HepG2 (cell line): ENCODE measurements around the gene ACADVL. TPM values are rescaled to one million over a fixed set of nuclear protein-coding genes. Genes with fewer than 3 reads are reported as not detected.

ENCODE experiments used
- ADNP ChIP-seq: sonication (generic); formaldehyde crosslinking; IDR thresholded peaks from 2 replicates; pipeline ENCODE4 v1.4.0; 2020; ENCODE audit warnings: missing genetic modification reagents
- ARNT ChIP-seq: fragments of 450-650 bp; IDR thresholded peaks from 2 replicates; pipeline ENCODE4 v1.6.1; 2017
- ASH2L ChIP-seq: fragments of 300-600, 200-600 bp; sonication (generic); IDR thresholded peaks from 2 replicates; pipeline ENCODE4 v1.7.0; 2017; ENCODE audit warnings: low read depth, mild to moderate bottlenecking, moderate library complexity, mixed read lengths, low read length; ENCODE audit not compliant: insufficient read length
- E2F1 ChIP-seq: sonication (generic); formaldehyde crosslinking; IDR thresholded peaks from 2 replicates; pipeline ENCODE4 v1.5.0; 2020; ENCODE audit warnings: missing genetic modification reagents
- FOXA1 ChIP-seq, 2 experiments: fragments of 450-650 bp in 1 of 2; sonication (generic) in 1 of 2; formaldehyde crosslinking in 1 of 2; IDR thresholded peaks; 2 replicates each; pipeline versions ENCODE4 v1.4.0 to v1.6.1; 2016 to 2020; ENCODE audit warnings: missing genetic modification reagents in 1 of 2
- FOXK1 ChIP-seq: sonication (generic); formaldehyde crosslinking; IDR thresholded peaks from 2 replicates; pipeline ENCODE4 v1.4.0; 2020; ENCODE audit warnings: low read depth, missing genetic modification reagents, borderline replicate concordance
- GZF1 ChIP-seq: sonication (generic); formaldehyde crosslinking; IDR thresholded peaks from 2 replicates; pipeline ENCODE4 v1.5.1; 2020; ENCODE audit warnings: mild to moderate bottlenecking, missing genetic modification reagents
- RCOR2 ChIP-seq: IDR thresholded peaks from 2 replicates; pipeline ENCODE4 v1.6.1; 2016; ENCODE audit warnings: missing biosample characterization, missing genetic modification reagents
- SOX5 ChIP-seq: IDR thresholded peaks from 2 replicates; pipeline ENCODE4 v1.6.1; 2016; ENCODE audit warnings: borderline replicate concordance
- ZFY ChIP-seq: sonication (generic); formaldehyde crosslinking; IDR thresholded peaks from 2 replicates; pipeline ENCODE4 v1.4.0; 2020; ENCODE audit warnings: missing genetic modification reagents
- ZNF180 ChIP-seq: sonication (generic); formaldehyde crosslinking; IDR thresholded peaks from 2 replicates; pipeline ENCODE4 v1.4.0; 2020; ENCODE audit warnings: low read depth, missing genetic modification reagents, borderline replicate concordance
- ZNF207 ChIP-seq: fragments of 450-650 bp; IDR thresholded peaks from 2 replicates; pipeline ENCODE4 v1.6.1; 2016; ENCODE audit warnings: antibody characterized with exemption, borderline replicate concordance
- ZNF530 ChIP-seq: sonication (generic); formaldehyde crosslinking; IDR thresholded peaks from 2 replicates; pipeline ENCODE4 v1.5.0; 2020; ENCODE audit warnings: low read depth, mild to moderate bottlenecking, missing genetic modification reagents
- ZNF607 ChIP-seq: sonication (generic); formaldehyde crosslinking; IDR thresholded peaks from 2 replicates; pipeline ENCODE4 v1.5.1; 2020; ENCODE audit warnings: missing genetic modification reagents, mild to moderate bottlenecking, borderline replicate concordance
- ZNF687 ChIP-seq: sonication (generic); formaldehyde crosslinking; IDR thresholded peaks from 2 replicates; pipeline ENCODE4 v1.5.1; 2020; ENCODE audit warnings: mild to moderate bottlenecking, missing genetic modification reagents, moderate library complexity
- polyA plus RNA-seq, 8 experiments: library from polyadenylated mRNA; depleted of rRNA in 3 of 8; stranded (reverse) in 7 of 8; unstranded in 1 of 8; fragments of >200 nt; fragmentation: Illumina TruSeq in 4 of 8; extraction: Trizol in 4 of 8; gene quantifications; 2 replicates each; pipeline versions ENCODE4 v1.2.1 to v1.2.3, GENCODE V29; 2011 to 2016; ENCODE audit warnings: low read depth in 4 of 8, missing spikeins in 1 of 8, mixed read lengths in 1 of 8; ENCODE audit not compliant: insufficient read depth in 1 of 8
- total RNA-seq, 5 experiments: library from RNA; depleted of rRNA; stranded (reverse); fragments of >200 nt; fragmentation: Illumina TruSeq; extraction: Trizol; gene quantifications; 2 replicates each; pipeline ENCODE4 v1.2.3, GENCODE V29; 2016; ENCODE audit warnings: low read depth in 1 of 5
- TF ChIP-seq, protein P1 (sequence below): sonication (generic); formaldehyde crosslinking; IDR thresholded peaks from 2 replicates; pipeline ENCODE4 v1.9.0; 2021; ENCODE audit warnings: mild to moderate bottlenecking, missing genetic modification reagents
- TF ChIP-seq, protein P2 (sequence below): IDR thresholded peaks from 2 replicates; pipeline ENCODE4 v1.6.1; 2016; ENCODE audit warnings: control low read depth

The ACADVL gene
- total and polyA plus RNA-seq, 2 of the 13 experiments (the other 11 are each of a cell fraction or from before 2014, with no cell fraction given): 219 to 412 TPM

- no peak for TF ChIP-seq ZNF687 (CRISPR knock-in tag)
- TF ChIP-seq RCOR2 (CRISPR knock-in tag): no peak
- TF ChIP-seq, protein P1, sequence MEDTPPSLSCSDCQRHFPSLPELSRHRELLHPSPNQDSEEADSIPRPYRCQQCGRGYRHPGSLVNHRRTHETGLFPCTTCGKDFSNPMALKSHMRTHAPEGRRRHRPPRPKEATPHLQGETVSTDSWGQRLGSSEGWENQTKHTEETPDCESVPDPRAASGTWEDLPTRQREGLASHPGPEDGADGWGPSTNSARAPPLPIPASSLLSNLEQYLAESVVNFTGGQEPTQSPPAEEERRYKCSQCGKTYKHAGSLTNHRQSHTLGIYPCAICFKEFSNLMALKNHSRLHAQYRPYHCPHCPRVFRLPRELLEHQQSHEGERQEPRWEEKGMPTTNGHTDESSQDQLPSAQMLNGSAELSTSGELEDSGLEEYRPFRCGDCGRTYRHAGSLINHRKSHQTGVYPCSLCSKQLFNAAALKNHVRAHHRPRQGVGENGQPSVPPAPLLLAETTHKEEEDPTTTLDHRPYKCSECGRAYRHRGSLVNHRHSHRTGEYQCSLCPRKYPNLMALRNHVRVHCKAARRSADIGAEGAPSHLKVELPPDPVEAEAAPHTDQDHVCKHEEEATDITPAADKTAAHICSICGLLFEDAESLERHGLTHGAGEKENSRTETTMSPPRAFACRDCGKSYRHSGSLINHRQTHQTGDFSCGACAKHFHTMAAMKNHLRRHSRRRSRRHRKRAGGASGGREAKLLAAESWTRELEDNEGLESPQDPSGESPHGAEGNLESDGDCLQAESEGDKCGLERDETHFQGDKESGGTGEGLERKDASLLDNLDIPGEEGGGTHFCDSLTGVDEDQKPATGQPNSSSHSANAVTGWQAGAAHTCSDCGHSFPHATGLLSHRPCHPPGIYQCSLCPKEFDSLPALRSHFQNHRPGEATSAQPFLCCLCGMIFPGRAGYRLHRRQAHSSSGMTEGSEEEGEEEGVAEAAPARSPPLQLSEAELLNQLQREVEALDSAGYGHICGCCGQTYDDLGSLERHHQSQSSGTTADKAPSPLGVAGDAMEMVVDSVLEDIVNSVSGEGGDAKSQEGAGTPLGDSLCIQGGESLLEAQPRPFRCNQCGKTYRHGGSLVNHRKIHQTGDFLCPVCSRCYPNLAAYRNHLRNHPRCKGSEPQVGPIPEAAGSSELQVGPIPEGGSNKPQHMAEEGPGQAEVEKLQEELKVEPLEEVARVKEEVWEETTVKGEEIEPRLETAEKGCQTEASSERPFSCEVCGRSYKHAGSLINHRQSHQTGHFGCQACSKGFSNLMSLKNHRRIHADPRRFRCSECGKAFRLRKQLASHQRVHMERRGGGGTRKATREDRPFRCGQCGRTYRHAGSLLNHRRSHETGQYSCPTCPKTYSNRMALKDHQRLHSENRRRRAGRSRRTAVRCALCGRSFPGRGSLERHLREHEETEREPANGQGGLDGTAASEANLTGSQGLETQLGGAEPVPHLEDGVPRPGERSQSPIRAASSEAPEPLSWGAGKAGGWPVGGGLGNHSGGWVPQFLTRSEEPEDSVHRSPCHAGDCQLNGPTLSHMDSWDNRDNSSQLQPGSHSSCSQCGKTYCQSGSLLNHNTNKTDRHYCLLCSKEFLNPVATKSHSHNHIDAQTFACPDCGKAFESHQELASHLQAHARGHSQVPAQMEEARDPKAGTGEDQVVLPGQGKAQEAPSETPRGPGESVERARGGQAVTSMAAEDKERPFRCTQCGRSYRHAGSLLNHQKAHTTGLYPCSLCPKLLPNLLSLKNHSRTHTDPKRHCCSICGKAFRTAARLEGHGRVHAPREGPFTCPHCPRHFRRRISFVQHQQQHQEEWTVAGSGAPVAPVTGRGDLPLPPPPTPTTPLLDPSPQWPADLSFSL (CRISPR knock-in tag): peak; percentile 99
- no peak for TF ChIP-seq ZNF530 (CRISPR knock-in tag)
- TF ChIP-seq ZNF607: no peak
- TF ChIP-seq SOX5 (CRISPR knock-in tag): no peak
- TF ChIP-seq ASH2L: no peak
- no peak for TF ChIP-seq E2F1 (CRISPR knock-in tag)
- no peak for TF ChIP-seq FOXK1 (CRISPR knock-in tag)
- TF ChIP-seq ZNF180 (CRISPR knock-in tag): no peak
- TF ChIP-seq ZNF207: 0 out of 2 replicates have a peak, but pooled peaks have one; percentile 52
- TF ChIP-seq, protein P2, sequence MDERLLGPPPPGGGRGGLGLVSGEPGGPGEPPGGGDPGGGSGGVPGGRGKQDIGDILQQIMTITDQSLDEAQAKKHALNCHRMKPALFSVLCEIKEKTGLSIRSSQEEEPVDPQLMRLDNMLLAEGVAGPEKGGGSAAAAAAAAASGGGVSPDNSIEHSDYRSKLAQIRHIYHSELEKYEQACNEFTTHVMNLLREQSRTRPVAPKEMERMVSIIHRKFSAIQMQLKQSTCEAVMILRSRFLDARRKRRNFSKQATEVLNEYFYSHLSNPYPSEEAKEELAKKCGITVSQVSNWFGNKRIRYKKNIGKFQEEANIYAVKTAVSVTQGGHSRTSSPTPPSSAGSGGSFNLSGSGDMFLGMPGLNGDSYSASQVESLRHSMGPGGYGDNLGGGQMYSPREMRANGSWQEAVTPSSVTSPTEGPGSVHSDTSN: no peak
- 0 out of 2 replicates have a peak, but pooled peaks have one; percentile 1 for TF ChIP-seq ADNP (CRISPR knock-in tag)
- TF ChIP-seq FOXA1 (IDR thresholded peaks at IDR 0.05): 0 out of 2 replicates have a peak, but pooled peaks have one; percentile 4
- TF ChIP-seq FOXA1 (CRISPR knock-in tag; IDR thresholded peaks at IDR 0.05): no peak
- TF ChIP-seq ZFY: no peak; the same call in 1 of the 2 replicates
- no peak for TF ChIP-seq ARNT
- no peak for TF ChIP-seq GZF1 (CRISPR knock-in tag)
Measured at GRCh38 chr17:7174603-7175326, 45.0 kb upstream of the ACADVL start (continued).
